ENCODE measurements around the gene ONECUT3.

Gene ONECUT3

DNA sequence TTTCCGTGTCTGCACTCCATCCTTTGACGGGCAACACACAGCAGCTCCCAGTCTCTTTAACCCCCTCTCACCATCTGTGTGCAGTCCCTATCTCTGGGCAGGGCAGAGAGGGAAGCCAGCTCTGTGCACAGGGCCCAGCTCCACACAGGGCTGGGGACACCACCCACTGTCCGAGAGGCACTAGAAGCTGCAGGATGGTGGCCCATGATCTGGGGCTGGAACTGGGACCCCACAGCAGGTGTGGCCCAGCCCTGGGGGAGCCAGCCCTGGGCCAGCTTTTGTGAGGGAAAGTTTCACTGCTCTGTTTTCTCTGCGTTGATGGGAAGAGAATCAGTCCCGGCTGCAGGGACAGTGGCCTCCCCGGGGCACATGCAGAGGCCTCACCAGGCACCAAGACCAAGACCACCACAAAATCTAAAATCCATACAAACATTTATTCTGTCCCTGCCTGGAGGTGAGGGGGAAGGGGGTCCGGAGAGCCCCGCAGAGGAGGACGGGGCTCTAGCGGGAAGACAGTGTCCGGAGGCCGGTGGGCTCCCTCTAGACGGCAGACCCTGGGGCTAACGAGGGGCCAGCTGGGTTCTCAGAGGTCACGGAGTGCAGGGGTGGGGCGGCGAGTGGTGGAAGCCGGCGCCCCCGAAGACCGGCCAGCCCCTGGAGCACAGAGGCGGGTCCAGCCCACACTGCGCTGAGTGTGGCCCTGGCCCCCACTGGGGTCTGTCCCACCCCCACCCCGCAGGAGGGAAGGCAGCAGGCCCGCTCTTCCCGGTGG is 61.7 kb downstream of the ONECUT3 start:
- no peak for DNase-seq (ENCODE audit: low read depth)

DNA sequence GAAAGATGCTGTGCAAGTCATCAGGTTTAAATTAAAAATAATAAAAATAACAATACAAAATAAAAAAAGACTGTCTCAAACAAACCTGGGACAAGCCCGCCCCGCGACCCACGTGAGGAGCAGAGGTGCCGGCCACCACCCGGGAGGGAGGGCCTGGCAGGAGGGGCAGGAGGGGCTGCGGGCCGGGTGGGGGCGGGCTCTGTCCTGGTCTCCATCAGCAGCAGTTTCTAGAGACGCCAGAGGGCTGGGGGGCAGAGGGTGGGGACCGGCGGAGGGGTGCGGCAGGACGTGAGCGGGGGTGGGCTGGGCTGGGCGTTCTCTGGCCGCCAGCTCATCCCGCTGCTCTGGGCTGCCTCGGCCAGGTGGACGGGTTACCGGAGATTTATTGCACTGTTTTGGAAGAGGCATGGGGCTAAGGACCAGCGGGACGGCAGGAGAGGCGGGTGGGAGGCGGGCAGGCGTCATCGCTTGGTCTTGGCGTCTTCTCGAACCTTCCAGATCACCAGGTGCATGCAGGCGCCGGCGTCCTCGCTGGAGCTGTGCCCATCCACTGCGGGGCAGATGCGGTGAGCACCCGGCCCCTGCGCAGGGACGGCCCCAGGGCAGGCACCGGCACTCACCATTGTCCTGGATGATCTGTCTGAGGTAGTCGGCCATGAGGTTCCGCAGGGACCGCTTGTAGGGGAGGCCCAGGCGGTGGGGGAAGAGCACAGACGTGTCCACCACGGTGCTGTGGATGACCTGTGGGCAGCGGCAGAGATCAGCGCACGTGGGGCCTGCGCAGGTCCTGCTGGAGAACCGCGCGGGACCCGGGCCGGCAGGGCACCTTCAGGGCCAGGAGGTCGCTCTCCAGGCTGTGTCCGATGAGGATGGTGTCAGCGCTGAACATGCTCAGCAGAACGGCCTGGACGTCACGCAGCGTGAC is 62.6 kb downstream of the ONECUT3 start:
- DNase-seq (ENCODE audit: low read depth) = no peak

DNA sequence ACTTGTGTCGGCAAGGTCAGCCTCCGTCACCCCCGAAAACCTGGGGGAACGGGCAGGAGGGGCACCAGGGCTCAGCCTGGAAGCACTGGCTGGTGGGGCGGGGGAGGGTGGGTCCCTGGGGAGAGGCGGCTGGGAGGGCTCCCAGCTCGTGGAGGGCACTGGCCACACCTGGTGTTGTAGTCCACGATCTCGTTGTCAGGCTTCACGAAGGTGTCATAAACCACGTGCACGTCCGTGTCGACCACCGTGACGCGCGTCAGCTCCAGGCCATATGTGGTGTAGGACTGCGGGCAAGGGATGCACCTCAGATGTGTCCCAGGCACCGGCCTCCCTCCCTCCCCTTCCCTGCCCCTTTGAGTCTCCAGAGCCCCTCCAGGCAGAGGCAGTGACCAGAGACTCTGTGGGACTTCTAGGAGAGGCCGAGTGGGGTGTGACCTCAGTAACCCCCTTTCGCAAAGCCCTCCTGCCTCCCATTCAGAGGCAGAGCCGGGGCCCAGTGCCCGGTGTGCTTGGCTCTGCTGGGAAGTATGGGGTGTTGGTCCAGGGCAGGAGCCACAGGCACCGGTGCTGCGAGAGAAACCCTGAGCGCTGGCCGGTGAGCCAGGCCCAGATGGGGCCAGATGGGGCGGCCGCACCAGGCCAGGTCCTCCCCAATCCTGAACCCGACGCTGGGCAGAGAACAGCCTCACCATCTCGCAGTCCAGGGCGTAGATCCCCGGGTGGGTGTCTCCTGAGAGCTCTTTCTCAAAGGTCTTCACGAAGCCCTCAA is 63.4 kb downstream of the ONECUT3 start:
- DNase-seq (ENCODE audit: low read depth) = no peak

DNA sequence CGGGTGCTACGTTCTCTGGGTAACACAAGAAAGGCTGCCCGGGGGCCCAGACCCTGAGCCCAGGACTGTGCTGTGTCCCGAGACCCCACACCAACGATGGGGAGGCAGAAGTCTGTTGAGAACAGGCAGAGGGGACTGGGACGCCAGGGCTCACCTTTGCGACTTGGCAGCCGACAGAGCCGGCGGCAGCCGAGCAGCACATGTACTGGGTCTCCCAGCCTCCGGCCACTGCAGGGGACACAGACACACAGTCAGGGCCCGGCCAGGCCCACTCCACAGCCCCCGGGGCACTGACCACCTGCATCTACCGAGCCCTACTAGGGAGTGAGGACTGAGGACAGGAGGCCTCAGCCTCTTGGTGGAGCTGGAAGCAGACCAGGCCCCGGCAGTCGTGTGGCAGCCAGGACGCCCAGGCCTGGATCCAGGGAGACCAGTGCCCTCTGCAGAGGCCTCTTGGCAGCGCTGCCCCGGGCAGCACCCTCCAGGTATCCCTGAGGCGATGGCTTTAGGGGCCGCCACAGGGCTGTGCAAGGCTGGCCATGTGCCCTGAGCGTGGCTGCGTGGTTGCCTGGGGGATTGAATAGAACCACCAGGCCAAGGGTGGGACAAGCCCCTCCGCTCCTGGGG is 64.4 kb downstream of the ONECUT3 start:
- DNase-seq (ENCODE audit: low read depth) = no peak

DNA sequence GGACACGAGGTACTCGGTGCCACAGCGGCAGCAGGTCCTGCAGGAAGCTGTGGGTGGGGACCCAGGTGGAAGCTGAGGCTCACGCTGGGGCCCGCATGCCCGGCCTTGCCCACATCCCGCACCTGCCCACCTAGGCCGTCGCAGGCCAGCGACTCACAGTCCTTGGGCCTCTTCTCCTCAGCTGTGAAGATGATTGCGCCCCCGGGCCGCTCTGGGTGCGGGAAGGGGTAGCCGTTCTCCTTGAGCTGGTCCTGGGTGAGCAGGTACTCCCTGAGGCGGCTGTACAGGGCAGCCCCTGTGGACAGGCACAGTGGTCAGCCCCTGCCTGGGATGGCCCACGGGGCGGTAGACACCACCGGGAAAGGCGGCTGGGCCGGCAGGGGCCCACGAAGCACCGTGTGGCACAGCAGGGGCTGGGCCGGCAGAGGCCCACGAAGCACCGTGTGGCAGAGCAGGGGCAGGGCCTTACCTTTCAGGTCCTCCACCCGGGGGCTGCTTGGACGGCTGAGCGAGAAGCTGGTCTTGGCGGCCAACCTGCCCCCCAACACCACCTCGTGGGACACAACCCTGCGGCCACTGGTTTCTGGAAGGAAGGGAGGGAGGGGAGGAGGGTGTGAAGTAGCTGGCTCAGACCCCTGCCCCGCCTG is 65.4 kb downstream of the ONECUT3 start:
- DNase-seq (ENCODE audit: low read depth) = no peak

DNA sequence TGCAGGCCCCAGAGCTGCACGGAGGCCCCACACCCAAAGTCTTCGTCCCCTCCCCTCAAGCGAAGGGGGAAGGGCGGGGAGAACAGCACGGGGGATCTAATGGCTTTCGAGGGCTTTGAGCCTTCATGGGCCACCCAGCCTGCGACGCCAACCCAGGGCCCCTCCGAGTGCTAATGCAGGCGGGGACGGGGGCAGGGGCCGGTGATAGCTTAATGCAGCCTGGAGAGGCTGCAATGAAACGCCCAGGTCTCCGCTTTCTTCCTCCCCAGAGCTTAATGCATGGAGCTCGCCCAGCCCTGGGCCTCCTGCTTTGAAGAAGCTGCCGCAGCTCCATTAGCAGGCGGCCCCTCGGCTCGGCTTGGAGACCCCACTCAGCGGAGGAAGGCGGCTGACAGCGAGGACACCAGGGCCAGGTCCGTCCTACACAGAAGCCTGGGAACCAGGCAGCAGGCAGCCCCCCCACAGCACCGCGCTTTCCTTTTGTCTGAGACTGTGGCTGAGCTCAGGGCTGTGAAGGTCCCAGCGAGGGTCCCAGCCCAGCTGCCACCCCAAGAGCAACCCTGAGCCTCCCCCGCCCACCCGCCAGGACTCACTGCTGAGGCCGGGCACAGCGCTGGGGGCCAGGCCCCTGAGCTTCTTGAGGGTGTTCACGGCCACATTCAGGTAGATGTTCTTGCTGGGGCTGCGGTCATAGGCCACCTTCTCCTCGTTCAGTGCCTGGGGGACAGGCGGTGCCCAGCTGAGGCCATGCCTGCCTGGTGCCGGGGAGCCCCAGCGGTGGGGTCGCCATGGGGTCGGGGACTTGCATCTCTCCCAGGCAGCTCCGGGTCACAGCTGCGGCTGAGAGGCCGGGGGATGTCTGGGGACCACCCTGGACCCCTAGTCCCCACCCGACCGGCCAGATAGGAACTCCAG is 66.3 kb downstream of the ONECUT3 start:
- no peak for DNase-seq (ENCODE audit: low read depth)

DNA sequence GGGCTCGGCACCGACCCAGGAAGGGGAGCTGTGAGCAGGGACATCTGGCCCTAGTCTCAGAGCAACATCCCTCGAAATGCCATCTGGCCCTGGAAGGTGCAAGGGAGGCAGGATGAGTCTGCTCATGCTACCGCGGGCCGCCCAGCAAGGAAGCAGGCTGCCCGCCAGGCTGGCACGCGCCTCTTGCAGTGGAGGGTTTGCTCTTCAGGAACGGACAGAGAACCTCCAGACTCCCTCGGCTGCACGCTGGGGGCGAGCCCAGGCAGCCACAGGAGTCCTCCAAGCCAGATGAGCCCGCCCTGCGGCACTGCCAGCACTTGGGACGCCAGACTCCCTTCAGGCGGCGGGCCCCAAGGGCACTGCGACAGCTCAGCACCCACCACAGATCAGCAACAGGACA is 68.9 kb downstream of the ONECUT3 start:
- no peak for DNase-seq (ENCODE audit: low read depth)

DNA sequence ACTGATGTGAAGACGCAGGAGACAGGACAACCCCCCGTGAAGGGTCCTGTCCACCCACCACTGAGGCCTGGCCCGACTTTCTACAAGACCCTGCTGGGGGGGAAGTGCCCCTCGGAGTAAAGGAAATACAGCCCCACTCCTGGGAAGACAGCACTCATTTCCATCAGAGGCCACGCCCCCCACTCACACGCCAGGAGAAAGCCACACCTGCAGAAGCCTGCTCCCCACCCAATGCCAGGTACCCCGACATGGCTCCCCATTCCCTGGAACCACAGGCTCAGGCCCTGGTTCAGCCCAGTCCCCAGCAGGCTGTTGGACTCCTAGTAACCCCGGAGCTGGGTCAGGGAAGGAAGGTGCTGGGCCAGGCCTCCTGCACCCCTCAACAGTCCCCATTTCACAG is 69.7 kb downstream of the ONECUT3 start:
- DNase-seq (ENCODE audit: low read depth) = no peak

DNA sequence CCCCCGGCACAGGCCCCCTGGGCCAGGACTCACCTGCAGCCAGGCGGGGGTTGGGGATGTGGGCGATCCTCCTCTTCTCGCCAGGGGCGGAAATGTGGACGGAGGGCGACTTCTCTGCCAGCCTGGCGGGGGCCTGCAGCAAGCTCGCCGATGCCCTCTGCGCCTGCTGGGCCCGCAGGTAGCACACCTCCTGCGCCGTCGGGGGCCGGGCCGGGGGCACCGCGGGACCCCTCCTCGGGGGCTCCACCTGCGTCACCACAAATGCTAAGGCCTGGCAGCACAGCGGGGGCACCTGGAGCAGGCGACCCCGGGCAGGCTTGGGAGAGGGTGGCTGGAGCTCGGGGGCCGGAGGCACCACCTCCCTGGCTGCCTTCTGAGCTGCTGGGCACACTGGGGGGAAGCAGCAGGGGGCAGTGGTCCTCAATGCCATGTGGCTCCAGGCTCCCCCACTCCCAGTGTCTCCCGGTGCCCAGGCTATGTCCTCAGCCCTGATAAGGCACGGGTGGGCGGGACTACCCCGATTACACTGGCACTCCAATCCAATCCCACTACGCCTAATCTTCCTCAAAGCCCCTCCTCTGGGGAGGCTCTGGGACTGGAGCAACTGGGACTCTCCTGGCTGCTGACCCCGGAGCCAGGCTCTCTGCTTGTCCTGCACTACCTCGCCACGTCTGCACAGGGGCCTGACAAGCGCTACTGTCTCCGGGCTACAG is 70.4 kb downstream of the ONECUT3 start:
- no peak for DNase-seq (ENCODE audit: low read depth)

DNA sequence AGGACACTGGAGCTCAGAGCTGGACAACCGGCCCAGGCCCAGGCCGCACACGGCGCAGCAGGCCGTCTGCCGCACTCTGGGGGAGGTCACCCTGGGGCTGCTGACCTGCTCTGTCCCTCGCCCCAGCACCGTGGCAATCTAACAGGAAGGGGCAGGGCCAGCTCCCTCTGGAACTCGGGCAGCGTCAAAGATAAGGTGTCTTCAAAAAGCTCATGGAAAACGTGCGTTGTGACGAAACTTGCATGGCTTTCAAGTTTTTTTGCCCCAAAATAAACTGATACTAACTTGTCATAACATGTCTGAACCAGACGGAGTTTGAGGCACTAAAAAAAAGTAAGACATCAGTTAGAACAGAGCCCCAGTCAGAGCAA is 70.9 kb downstream of the ONECUT3 start:
- no peak for DNase-seq (ENCODE audit: low read depth)

DNA sequence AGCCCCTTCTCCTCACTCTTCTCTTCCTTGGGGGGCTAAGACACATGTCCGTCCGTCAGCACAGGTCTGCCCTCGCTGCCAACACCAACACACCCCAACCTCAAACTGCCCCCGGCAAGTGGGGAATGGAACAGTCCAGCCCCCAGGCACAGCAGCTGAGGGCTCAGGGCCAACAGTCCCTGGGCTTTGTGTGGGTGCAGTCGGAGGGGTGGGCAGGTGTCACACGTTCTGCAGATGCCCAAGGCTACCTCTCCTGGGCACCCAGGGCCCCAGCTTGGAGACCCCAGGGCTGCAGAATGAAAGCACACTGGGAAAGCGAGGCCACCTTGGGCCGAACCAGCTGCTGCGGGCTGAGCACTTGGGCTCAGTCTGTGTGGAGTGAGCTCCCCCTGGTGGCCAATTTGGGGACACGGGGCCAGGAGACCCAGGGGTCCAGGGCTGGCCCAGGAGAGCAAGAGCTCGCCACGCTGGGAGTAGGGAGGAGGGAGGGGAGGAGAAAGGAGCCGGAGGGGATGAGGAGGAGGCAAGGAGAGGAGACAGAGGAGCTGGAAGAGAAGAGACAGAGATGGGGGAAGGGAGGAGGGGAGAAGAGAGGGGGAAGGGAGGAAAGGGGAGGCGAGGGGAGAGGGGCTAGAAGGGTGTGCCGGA is 72.7 kb downstream of the ONECUT3 start:
- peak; percentile 68 for DNase-seq (ENCODE audit: low read depth)

DNA sequence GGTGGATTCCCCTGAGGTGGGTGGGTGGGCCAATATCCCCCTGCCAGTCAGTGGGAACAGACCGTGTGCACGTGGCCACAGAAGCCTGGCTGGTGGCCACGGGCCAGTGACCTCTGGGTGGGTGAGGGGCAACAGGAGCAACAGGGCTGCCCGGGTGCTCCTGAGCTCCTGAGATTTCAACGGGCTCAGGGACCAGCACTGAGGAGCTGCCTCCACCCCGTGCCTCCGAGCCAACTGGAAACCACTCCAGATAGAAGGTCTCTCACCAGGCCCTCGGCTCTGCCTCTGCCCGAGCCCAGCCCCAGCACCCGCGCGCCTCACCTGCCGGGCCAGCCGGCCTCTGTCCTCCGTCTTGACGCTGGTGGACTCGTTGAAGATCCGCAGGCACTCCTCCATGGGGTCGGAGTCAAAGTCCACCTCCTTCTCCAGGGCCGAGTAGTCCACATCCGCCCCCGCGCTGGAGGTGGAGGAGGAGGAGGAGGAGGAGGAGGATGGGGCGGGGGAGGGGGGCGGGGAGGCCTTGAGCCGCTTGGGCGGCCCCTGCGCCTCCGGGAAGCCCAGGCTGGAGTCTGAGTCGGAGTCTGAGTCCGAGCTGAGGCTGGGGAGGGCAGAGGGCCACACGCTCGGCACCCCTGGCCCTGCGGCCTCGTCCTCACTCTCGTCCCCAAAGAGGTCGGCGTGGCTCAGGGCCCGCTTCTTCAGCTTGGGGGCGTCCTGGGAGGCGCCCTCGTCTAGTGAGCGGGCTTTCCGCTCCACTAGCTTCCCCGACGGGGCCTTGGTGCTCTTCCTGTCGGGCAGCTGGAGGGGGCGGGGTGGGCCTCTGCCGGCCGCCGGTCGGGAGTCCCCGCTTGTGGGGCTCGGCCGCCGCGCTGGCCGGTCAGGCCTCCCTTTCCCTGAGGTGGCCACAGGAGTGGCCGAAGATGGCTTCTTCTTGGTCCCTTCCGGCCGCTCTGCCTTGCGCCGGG is 73.5 kb downstream of the ONECUT3 start:
- no peak for DNase-seq (ENCODE audit: low read depth)

DNA sequence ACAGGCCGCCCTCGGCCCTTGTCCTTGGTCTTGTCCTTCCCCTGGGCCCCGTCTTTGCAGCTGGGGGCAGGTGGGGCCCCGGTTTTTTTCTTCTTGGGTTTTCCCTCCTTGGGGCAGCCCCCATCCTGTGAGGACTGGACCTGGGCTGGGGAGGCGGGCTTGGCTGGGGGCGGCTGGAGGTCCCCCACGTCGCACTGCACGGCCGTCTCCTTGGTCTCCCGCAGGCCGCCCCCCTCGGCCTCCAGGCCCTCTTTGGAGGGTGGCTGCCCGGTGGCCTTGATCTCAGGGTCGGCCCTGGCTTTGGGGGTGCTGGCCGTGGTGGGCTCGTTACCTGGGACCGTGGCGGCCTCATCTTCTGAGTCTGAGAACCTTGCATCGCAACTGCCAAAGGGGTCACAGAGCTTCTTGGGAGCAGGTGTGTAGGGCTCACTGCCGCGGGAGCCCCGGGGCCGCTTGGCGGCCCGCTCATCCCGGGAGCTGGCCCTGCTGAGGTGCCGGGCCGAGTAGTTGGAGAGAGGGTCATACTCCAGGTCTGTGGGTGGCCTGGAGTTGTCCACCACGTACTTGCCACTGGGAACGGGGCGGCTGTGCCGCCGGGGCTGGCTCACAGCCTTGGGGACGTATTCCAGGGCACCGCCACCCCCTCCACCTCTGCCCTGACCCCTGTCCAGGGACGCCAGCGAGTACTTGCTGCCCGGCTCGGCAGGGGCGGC is 74.4 kb downstream of the ONECUT3 start:
- DNase-seq (ENCODE audit: low read depth) = no peak

DNA sequence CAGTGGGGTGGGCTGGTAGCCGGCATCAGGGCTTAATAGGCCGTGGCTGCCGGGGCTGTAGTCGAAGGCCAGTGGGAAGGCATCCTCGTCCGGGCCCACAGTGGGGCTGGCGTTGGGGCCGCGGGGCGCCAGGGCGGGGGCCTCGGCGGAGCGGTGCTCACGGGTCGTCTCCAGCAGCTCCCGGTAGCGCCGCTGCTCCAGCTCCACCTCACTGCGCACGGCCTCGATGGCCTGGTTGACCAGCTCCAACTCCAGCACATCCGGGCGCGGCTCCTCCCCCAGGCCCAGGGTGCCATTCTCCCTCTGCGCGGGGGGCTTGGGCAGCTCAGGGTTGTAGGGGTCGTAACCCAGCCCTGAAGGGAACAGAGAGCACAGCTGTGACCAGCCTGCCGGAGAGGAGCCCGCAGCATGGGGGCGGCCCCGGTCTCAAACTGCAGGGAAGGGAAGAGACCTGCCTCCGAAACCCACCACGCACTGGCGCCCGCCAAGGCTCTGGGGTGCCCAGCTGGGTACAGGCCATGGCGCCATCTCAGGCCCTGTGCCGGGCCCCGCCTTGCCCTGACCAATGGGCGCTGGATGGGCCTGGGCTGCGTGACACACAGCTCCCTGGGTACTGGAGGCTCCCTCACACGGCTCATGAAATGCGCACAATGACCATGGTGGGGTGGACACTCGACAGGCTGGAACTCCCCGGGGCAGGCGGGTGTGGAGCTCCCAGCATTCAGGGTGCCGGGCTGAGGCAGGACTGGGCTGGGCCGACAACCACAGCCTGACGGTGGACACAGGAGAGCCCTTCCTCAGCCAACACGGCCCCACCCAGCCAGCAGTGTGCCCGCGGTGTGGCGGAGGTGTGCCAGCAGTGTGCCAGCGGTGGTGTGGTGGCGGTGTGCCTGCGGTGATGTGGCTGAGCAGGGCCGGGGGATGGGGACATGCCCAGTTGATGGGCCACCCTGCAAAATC is 75.3 kb downstream of the ONECUT3 start:
- no peak for DNase-seq (ENCODE audit: low read depth)

DNA sequence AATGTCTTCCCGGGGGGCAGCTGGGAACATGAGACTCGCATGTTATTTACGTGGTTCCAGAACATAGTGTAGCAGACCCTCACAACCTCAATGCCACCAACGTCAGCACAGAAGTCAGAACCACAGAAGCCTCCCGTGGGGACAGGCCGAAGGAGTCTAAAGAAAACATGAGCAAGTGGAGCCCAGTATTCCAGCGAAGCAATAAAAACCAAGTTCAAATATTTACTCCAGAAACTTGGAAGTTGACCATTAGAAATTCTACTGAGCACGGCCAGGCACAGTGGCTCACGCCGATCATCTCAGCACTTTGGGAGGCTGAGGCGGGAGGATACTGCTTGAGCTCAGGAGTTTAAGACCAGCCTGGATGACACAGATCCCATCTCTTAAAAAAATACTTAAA is 76.7 kb downstream of the ONECUT3 start:
- no peak for DNase-seq (ENCODE audit: low read depth)

DNA sequence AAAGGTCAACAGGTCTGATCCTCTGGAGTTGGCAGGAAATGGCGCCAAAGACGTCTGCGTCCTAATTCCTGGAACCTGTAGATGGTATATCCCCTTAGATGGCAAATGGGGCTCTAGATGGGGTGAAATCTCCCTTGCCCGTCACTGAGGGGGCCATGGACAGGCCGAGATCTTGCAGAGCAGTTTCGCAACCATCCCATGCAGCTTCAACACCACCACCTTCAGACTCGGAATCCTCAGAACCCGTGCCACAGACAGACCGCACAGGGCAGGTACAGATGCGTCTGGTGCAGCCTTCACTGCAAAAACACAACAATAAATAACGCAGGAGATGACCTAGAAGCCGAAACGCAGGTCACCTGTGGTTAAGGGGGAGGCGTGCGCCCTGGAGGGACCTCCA is 77.3 kb downstream of the ONECUT3 start:
- DNase-seq (ENCODE audit: low read depth) = no peak
